NCI-H2196 (cell line): ENCODE data around the gene RBM39.
"Not testable (repeated sequence)": the region's sequence is repeated elsewhere in the genome, so short reads cannot be mapped to it uniquely, and the experiment has no call there.

Source experiments
- DNase-seq: peaks from one replicate; lab custom pipeline; 2025; ENCODE audit not compliant: unreplicated experiment; lab: John Stamatoyannopoulos, UW

RBM39 gene

DNA sequence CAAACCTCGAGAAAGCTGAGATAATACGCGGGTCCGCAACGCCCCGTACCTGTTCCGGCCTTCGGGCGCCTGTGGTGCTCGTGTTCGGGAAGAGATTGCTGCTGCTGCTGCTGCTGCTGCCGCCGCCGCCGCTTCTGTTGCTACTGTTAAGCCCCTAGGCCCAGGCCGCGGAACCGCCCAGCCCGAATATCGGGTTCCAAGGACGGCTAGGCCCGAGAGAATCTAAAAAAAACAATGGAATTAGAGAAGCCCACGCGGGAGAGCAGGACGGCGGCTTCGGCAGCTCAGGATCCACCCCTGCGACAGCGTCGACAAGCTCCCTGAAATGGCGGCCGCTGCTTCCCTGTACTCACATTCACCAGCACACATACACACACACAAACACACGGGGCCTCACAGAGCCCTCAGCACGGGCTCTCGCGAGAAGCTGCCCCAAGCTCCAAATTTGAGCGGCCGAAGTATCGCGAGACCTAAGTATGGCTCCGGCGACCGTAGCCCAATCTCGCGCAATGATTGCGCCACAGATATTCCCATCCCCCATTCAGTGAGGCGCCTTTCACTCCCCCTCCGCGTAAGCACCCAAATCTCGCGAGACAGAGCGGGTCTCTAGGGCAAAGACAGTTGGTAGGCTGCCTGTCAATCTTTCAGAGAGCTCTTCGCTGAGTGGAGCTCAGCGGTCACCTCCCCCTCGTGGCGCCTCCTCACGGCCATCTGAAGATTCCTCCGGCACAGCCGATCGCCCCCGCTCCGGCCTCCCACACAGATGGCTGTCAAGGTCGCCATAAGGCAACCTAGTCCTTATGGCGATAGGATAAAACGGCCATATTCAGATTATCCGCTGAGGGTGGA is at the start of gene RBM39:
Gene RBM39, minus strand, starts transcription at position 369 of the 849 bp plus-strand sequence. CDS start 1,386 bp downstream, outside the sequence.
- DNase-seq, result peak; percentile 100

DNA sequence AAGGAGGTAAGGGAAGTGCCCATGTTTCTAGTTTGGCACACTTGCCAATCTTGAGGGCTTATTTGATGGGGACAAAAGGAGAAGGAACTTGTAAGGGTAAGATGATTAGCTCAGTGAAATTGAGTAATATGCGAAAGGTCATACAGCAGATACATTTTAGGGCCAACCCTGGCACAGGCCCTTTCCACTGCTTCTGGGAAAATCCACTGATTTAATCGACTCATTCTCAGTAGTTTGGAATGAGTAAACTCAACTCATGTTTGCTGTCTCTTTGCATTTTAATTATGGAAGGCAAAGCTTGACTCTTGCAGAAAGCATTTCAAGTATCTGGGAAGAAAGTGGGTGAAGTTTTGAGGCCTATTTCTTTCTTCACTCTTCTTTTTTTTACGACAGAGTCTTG is 49.8 kb upstream of the RBM39 start:
- no peak for DNase-seq

DNA sequence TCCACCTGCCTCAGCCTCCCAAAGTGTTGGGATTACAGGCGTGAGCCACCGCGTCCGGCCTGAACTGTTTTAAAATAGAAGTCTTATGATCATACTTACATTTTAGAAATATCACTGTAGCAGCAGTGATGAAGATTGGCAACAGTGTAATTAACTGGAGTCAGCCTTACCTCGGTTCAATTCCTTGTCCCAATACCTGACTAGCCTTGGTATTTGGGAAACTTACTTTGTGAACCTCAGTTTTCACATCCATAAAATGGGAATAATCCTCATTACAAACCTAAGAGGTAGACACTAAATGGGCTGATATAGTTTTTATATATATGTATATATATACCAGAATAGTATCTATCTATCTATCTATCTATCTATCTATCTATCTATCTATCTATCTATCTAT is 49.0 kb upstream of the RBM39 start:
- DNase-seq, result no peak

DNA sequence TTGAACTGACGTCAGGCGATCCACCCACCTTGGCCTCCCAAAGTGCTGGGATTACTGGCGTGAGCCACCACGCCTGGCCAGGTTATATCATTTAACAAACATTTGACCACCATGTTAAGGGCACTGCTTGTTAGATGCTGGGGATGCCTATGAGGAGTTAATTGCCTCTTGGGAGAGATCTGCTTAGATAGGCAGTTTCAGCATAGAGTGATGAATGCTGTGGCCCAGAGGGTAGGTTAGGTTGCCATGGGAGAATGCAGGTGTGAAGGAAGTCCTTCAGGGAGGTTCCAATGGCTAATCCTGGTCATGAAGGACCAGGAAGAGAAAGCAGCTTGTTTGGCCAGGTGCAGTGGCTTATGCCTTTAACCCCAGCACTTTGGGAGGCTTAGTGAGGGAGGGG is 46.7 kb upstream of the RBM39 start:
- peak; percentile 84 for DNase-seq

DNA sequence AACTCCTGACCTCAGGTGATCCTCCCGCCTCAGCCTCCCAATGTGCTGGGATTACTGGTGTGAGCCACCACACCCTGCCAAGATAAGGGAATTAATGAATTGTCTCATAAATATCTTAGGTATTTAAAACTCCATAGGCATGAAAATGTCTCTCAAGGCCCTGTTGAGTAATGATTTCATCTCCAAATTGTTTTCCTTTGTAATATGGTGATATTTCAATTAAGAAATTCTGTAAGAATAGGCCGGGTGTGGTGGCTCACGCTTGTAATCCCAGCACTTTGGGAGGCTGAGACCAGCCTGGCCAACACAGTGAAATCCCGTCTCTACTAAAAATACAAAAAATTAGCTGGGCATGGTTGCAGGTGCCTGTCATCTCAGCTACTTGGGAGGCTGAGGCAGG is 43.5 kb upstream of the RBM39 start:
- not testable (repeated sequence) for DNase-seq

DNA sequence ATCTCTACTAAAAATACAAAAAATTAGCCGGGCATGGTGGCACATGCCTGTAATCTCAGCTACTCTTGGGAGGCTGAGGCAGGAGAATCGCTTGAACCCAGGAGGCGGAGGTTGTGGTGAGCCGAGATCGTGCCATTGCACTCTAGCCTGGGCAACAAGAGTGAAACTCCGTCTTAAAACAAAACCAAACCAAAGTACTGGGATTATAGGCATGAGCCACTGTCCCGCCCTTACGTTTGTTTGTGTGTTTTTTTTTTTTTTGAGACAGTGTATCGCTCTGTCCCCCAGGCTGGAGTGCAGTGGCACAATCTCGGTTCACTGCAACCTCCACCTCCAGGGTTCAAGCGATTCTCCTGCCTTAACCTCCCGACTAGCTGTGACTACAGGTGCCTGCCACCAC is 41.8 kb upstream of the RBM39 start:
- not testable (repeated sequence) for DNase-seq

DNA sequence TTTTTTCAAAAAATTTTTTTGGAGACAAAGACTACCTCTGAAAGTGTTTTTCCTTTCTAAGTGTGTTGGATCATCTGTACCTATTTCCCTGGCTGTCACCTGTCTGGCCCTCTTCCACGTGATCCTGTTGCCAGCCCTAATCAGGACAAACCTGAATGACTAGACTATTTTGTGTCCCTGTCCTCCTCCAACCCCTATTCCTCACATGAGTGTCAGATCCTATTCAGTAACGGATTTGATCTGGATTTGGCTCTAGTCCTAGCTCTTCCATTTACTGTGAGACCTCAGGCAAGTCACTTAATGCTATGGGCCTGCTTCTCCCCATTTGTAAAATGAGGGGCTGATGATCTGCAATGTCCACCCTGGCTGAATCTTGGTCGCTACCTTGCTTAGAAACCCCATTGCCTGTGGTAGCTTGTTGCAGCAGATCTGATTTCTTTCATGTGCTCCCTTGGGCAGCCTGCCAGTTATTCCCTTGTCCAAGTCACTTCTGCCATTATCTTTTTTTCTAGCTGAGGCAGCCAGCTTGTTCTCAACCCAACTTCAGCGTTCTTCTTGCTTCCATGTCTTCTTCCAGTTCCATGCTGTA is 34.5 kb upstream of the RBM39 start:
- DNase-seq, result peak; percentile 87

DNA sequence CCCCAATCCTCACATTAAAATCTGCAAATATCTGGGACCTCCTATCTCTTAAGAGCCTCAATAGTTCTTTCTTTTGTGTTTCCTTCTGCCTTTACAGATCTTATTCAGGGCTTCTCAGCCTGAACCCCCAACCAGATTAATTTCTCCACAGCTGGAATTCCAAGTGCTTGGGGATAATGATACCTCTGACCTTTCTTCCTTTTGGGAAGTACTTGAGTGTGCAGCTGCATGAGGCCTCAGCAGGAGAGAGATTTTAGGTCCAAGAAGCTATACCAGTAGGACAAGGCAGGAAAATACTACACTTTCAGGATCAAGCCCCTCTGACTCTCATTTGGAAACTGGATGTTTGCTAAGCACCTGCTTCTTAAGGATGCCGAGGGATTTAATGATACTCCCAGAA is 32.3 kb upstream of the RBM39 start:
- no peak for DNase-seq

DNA sequence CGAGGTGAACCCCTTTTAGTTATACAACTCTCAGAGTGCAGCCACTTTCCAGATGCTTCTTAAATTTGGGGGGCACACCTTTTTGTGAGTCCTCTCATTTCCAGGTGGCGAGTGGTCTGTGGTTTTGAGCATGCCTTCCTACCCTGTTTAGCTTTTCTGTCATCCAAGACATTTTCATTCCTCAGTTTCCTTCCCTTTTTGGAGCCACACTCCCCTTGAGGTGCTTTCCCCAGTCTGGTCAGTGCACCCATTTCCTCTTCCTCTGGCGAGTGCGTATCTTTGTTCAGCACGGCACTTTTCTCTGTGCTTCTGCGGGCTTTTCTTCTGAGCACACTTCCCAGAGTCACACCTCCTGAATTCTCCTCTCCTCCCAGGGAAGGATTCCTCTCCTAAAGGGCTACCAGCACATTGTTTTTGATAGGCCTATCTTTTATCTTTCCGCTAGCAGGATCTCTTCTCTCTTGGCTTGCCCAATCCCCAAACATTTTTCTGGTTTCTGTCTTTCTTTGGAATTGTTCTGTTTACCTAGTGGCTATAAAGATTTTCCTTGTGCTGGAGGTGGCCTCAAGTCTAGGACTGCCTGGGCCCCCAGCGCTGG is 31.2 kb upstream of the RBM39 start:
- no peak for DNase-seq

DNA sequence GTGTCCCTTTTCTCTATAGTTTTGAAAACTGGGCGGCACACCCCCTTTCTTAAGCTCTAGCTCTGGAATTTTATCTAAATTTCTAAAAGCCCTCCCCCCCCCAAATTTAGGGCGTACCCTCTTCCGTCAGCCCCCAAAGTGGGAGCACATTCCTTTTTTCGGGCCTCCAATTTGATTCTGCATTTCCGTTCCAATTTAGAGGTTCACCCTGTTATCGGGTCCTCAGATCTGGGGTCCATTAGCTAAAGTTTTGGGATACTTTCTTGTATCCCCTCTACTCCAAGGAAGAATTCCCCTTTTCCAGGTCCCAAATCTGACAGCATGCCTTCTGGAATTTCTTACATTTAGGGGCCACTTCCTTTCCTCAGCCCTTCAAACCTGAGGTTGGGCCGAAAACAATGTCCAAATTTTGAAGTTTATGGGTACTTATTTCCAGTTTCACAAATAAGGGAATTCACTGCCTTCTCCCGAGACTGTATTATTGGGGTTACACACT is 30.6 kb upstream of the RBM39 start:
- no peak for DNase-seq

DNA sequence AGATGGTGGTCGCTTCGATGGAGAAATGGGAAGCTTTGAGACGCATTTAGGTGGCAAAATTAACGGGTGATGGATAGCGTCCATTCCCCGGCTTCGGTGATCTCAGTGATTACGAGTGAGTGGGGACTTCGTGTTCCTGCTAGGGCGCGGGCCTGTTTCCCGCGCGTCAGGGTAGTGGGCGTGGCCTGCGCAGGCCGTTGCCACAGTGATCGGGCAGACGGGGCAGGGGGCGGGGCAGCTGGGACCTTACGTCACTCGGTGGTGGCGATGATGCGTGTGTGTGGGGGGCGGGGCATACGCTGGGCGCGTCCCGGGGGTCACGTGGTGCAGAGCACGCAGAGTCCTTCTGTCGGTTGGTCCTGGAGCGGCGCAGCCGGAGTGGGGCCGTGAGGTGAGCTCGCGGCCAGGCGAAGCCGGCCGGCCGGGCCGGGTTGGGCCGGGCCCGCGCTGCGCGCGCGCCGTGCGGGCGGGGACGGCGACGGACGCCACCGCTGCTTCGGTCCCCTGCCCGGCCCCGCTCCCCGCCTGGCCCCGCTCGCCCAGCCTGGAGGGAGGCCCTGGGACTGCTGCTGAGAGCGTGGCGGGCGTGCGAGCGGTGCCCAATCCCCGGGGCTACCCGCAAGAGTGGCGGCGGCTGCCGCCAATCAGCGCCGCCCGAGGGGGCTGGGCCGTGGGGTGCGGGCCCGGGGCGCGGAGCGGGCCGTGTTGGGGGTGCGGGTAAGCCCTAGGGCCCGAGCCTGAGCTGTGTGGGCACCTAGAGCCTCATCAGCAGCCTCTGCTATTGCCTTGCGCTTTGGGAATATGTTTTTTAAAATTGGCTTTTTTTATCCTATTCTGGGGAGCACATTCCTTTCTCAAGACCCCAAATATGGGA is 29.9 kb upstream of the RBM39 start, which contains the start of gene PHF20:
Gene PHF20, plus strand, starts transcription at position 327 of the 874 bp plus-strand sequence. CDS start 29,508 bp downstream, outside the sequence.
- peak; percentile 99 for DNase-seq

DNA sequence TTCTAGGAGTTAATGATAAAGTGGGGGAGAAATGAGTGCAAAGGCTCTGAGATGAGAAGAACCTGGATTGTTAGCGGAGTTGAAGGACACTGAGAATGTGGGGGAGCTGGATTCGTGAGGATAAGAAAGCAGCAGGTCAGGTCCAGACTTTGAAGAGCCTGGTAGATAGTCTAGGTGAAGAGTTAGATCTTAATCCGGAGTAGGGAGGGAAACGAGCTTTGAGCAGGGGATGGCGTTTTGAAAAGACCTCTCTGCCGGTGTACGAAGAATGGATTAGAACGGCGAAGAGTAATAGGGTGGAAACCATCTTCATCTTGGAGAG is 29.3 kb upstream of the RBM39 start:
- no peak for DNase-seq

DNA sequence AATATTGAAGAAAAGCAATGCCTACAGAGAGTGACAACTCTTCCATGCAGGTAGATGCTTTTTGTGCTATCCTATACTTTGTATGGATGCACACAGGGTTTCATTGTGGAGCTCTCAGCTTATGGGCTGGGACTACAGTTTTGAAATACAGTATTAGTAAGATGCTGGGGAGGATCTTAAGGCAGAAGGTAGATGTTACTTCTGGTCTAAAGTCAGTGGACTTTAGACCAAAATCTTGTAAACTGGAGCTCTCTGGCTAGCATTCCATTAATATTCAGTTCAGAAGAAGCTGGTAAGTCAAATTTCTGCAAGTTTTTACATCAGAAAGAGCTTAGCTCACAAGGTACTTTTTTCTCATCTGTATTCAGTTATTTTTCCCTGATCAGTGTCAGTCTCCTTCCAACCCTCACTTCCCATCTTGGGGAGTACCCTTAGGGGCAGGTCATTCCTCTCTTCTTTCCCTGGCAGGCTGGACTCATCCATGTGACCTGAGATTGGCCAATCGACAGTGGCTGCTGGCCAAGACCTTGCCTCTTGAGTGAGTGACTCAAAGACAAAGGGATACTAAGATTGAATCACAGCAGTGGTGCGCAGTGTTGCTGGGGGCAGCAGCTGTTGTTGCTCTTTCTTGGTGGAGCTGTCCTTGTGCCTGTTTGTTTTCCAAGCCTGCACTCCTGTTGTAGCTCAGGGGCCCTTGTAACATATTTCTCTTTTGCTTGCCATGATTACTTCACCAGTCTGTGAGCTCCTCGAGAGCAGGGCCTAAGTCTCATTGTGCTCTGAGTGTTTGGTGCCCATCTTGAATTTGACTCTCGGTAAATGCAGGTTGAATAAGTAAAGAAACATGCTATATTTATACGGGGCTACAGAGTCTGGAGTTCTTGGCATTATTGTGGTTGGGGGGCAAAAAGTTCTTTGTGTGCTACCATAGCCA is 26.9 kb upstream of the RBM39 start:
- peak; percentile 95 for DNase-seq

DNA sequence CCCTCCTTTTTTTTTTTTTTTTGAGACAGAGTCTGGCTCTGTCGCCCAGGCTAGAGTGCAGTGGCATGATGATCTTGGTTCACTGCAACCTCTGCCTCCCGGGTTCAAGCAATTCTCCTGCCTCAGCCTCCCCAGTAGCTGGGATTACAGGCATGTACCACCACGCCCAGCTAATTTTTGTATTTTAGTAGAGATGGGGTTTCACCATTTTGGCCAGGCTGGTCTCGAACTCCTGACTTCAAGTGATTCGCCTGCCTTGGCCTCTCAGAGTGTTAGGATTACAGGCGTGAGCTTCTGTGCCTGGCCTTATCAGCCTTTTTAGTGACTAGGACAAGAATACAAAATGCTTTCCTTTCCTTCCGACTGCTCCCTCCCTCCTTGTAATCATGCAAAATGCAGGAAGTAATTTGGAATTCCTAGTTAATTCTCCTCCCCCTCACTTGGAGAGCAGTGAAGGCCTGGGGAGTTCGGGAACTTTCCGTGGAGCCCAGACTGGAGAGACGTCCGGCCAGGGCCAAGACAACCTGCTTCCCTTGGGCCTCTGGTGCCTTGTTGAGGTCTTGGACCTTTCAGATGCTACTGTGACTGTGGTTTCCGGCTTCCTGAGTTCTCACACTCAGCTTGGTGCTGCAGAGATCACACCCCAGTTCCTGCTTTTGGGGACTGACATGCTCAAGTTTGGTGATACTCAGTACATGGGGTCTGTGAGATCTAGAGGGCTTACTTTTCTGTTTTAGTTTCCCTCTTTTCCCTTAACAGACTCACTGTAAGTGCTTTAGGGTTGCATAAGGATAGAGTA is 25.8 kb upstream of the RBM39 start:
- no peak for DNase-seq

DNA sequence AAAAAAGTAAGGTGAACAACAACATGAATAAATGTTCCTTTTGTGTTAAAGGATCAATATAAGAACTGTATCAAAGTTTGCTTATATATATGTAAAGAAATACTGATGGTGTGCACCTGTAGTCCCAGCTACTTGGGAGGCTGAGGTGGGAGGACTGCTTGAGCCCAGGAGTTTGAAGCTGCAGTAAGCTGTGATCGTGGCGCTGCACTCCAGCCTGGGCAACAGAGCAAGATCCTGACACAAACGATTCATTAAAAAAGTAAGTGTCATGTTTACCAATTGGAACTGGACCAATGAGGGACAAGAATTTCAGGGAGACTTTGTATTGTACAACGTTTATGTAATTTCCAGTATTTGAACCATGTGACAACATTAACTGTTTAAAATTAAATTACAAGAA is 24.8 kb upstream of the RBM39 start:
- no peak for DNase-seq

DNA sequence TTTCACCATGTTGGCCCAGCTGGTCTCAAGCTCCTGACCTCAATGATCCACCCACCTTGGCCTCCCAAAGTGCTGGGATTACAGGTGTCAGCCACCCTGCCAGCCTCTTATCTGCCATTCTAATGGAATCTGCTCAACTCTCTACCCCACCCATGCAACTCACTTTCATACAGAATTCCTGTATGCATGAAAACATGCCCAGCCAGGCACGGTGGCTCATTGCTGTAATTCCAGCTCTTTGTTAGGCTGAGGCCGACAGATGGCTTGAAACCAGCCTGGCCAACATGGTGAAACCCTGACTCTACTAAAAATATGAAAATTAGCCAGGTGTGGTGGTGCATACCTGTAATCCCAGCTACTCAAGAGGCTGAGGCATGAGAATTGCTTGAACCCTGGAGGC is 22.9 kb upstream of the RBM39 start:
- not testable (repeated sequence) for DNase-seq

DNA sequence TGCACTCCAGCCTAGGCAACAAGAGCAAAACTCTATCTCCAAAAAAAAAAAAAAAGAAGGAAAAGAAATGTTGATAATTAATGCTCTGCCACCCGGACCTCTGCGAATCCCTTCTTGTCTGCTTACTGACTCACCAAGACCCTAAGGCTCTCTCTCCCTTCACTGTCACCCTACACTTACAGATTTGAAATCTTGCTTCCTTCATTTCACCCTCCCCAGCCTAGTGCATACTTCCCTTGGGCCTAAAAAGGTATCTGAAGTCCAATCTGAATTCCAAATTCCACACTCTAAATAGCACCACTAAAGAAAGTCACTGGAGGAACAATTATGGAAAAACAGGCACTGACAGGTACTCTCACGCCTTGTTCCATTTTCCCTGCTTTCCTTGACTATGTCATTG is 20.4 kb upstream of the RBM39 start:
- no peak for DNase-seq

DNA sequence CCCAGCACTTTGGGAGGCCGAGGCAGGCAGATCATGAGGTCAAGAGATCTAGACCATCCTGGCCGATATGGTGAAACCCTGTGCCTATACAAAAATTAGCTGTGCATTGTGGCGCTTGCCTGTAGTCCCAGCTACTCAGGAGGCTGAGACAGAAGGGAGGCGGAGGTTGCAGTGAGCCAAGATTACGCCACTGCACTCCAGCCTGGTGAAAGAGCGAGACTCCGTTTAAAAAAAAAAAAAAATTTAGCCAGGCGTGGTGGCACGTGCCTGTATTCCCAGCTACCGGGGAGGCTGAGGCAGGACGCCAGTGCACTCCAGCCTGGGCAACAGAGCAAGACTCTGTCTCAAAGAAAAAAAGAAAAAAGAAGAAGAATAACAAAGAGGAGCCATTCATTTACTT is 19.5 kb upstream of the RBM39 start:
- not testable (repeated sequence) for DNase-seq

DNA sequence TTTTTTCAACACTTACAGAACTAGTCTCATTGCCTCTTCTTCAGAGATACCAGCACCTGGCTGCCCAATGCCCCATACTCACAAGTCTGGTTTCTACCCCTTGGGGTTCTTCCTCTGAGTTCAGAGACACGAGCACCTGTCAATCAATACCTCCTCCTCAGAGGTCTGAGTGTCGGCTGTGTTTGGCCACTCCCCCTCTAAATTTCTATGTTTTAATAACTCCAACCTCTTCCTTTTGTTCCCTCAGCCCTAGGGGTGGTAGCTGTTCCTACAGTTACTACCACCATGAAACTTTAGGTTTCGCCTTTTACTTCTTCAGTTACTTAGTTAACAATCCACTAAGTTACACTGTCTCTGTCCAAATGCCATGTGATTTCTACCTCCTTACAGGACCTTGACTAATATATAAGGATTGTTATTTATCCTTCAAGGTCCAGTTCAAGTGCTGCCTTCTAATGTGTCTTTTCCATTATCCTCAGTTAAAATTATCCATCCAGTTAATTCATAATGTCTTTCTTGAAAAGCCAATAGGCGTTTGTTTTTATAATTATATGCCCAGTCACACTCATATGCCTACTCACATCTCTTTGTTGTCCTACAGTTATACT is 15.1 kb upstream of the RBM39 start:
- DNase-seq, result no peak
